GM12801 (cell line): ENCODE results near the gene ROBO1.

Experiments used
- TF ChIP-seq, protein P1 (sequence below): IDR thresholded peaks from one replicate; pipeline ENCODE4 v1.5.1; 2011; ENCODE audit warnings: control low read depth; ENCODE audit not compliant: insufficient read length; ENCODE audit errors: extremely low read depth

The ROBO1 gene

DNA sequence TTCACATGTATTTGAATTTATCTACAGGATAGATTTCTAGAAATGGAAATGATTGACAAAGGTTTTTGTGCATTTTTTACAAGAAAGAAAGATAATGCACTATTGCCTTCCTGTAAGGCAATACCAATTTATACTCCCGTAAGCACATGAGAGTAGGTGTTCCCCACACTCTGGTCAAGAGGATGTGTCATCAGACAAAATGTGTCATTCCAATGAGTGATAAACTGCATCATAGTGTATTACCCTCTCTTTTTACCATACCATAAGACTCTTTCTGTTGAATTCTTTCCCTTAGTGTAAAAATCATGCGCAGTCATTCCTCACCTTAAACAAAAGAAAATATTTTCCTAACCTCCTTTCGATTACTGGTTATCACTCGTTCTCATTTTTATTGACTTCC lies 251.0 kb downstream of the ROBO1 start:
- TF ChIP-seq, protein P1, sequence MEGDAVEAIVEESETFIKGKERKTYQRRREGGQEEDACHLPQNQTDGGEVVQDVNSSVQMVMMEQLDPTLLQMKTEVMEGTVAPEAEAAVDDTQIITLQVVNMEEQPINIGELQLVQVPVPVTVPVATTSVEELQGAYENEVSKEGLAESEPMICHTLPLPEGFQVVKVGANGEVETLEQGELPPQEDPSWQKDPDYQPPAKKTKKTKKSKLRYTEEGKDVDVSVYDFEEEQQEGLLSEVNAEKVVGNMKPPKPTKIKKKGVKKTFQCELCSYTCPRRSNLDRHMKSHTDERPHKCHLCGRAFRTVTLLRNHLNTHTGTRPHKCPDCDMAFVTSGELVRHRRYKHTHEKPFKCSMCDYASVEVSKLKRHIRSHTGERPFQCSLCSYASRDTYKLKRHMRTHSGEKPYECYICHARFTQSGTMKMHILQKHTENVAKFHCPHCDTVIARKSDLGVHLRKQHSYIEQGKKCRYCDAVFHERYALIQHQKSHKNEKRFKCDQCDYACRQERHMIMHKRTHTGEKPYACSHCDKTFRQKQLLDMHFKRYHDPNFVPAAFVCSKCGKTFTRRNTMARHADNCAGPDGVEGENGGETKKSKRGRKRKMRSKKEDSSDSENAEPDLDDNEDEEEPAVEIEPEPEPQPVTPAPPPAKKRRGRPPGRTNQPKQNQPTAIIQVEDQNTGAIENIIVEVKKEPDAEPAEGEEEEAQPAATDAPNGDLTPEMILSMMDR: no peak

DNA sequence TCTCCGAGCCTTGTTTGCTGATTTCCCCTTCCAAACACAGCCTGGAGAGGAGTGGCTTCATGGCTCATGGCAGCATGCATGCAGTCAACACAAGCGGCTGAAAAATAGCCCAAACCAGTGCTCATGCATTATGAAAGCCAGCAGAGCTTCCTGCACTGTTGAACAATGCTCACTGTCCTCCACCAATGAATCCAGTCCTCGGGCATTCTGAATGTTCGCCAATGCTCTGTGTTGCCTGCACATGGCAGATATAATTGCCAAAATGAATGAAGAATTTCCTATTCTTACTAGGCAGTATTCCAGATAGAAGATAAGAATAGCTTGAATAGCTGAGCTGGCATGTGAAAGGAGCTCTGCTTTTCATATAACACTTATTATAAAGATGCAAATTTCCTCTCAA lies 252.7 kb downstream of the ROBO1 start:
- TF ChIP-seq, protein P1: no peak

GRCh38 chr3:79514069-79514468 lies 253.7 kb downstream of the ROBO1 start:
- TF ChIP-seq, protein P1: no peak

DNA sequence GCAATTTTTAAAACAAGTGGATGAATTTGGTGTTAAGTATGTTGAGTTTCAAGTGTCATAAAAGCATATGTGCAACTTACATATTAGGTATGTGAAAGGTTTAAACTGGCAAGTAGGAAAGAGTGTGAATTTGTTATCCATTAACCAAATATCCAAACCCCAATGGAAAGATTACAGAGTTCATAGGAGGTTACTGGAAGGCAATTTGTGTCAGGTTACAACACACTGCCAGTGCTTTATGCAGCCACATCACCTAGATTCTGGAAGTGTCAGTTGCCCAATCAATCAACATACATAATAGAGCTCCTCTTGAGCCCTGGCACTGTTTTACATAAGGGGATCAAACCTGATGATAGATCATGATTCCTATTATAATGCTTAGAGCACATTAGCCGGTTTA lies 261.0 kb downstream of the ROBO1 start:
- TF ChIP-seq, protein P1: no peak

DNA sequence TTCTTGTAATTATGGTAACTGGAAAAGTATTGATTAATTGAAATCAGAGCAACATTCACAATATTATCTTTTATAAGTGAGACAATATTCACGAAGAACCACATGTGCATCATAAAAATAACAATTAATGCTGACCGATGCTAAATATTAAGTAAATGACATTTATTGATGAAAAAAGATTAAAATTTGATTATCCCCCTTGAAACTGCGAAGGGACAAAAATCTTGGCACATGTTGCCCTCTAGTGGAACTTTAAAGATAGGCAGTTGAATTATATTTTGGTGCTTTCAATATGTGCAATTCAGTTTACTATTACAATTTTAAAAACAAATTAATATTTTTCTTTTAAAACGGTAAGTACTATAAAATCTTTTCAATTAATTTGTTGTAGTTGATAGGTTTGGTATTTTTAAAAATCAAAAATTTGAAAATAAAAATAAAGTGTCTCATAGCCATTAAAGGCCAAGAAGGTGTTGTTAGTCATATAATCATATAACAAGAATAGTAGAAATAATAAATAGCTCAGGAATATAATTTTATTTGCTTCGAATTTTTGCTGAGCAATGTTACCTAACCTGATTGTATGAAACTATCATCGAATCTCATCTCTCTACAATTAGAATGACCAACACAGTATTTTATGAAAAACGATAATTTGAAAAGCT lies 270.2 kb downstream of the ROBO1 start:
- TF ChIP-seq, protein P1: no peak

- TF ChIP-seq, protein P1: no peak
Measured at GRCh38 chr3:79491029-79491641, 276.7 kb downstream of the ROBO1 start.

GRCh38 chr3:79490165-79491028 lies 277.4 kb downstream of the ROBO1 start:
- TF ChIP-seq, protein P1: no peak
